PC-3 (cell line): ENCODE results near the gene STAM. TPM values are rescaled to one million over a fixed set of nuclear protein-coding genes. Genes with fewer than 3 reads are reported as not detected.

Experiments
- ATAC-seq: fragments of 200-7000 bp; cut with Tn5 transposase; 2 replicates; pipeline ENCODE4 v1.9.1; 2020; ENCODE audit warnings: mild to moderate bottlenecking, moderate library complexity
- BruUV-seq: library from RNA; stranded (reverse); fragments of 400-500 nt; replicated peaks from 2 replicates; lab custom pipeline; 2021; lab: Mats Ljungman, UMichigan
- CTCF ChIA-PET: fragments of 300-600 bp; sonication (Branson Sonifier 250); formaldehyde crosslinking; loops from one replicate; lab custom pipeline; 2022; ENCODE audit warnings: antibody characterized with exemption; lab: Charles Lee
- POLR2A ChIA-PET: fragments of 300-600 bp; sonication (Branson Sonifier 250); formaldehyde crosslinking; loops from one replicate; lab custom pipeline; 2022; ENCODE audit warnings: antibody characterized with exemption; ENCODE audit not compliant: unreplicated experiment; lab: Charles Lee
- DNase-seq: peaks from one replicate; pipeline ENCODE4 v3.0.0-alpha.2; 2015
- H2AFZ ChIP-seq: fragments of 300-600 bp; sonication (generic); 2 replicates; pipeline ENCODE4 v1.6.0; 2016; ENCODE audit warnings: antibody characterized with exemption, low read length
- H3F3A ChIP-seq: fragments of 300-600 bp; sonication (generic); one replicate; pipeline ENCODE4 v1.6.0; 2017; ENCODE audit warnings: antibody characterized with exemption, low read length, control low read depth, mild to moderate bottlenecking; ENCODE audit not compliant: unreplicated experiment
- H3K27ac ChIP-seq: fragments of 300-600 bp; sonication (generic); 2 replicates; pipeline ENCODE4 v1.5.1; 2016; ENCODE audit warnings: mild to moderate bottlenecking, low read length
- H3K27me3 ChIP-seq: fragments of 300-600 bp; sonication (generic); 2 replicates; pipeline ENCODE4 v1.6.1; 2016; ENCODE audit warnings: low read length, mixed read lengths
- H3K36me3 ChIP-seq: fragments of 300-600 bp; sonication (generic); 2 replicates; pipeline ENCODE4 v1.6.1; 2016; ENCODE audit warnings: low read depth, mixed run types, low read length, mixed read lengths
- H3K4me1 ChIP-seq: fragments of 300-600 bp; sonication (generic); 2 replicates; pipeline ENCODE4 v1.5.1; 2016; ENCODE audit warnings: low read length; ENCODE audit not compliant: insufficient read depth
- H3K4me2 ChIP-seq: fragments of 300-600 bp; sonication (generic); 2 replicates; pipeline ENCODE4 v1.6.0; 2016; ENCODE audit warnings: low read length
- H3K4me3 ChIP-seq: fragments of 300-600 bp; sonication (generic); 2 replicates; pipeline ENCODE4 v1.5.1; 2016; ENCODE audit warnings: mild to moderate bottlenecking, low read length, mixed read lengths
- H3K79me2 ChIP-seq: fragments of 300-600 bp; sonication (generic); 2 replicates; pipeline ENCODE4 v1.6.1; 2017; ENCODE audit warnings: low read length, mixed read lengths
- H3K9ac ChIP-seq: fragments of 300-600 bp; sonication (generic); 2 replicates; pipeline ENCODE4 v1.6.0; 2016; ENCODE audit warnings: mild to moderate bottlenecking, low read length
- H3K9me2 ChIP-seq: fragments of 300-600 bp; sonication (generic); replicated peaks from 2 replicates; pipeline ENCODE4 v1.6.1; 2016; ENCODE audit warnings: mixed run types, low read length, mixed read lengths
- H3K9me3 ChIP-seq: fragments of 300-600 bp; sonication (generic); 2 replicates; pipeline ENCODE4 v1.6.1; 2016; ENCODE audit warnings: low read length, mixed read lengths
- H4K20me1 ChIP-seq: fragments of 300-600 bp; sonication (generic); 2 replicates; pipeline ENCODE4 v1.6.1; 2016; ENCODE audit warnings: low read length, mixed read lengths
- EZH2 ChIP-seq: fragments of 300-600 bp; sonication (generic); IDR thresholded peaks from one replicate; pipeline ENCODE4 v1.6.1; 2017; ENCODE audit warnings: antibody characterized with exemption, mild to moderate bottlenecking, low read length; ENCODE audit not compliant: unreplicated experiment
- EZH2phosphoT487 ChIP-seq: fragments of 300-600 bp; sonication (generic); IDR thresholded peaks from 2 replicates; pipeline ENCODE4 v1.6.1; 2018; ENCODE audit warnings: mild to moderate bottlenecking, antibody characterized with exemption, low read length, borderline replicate concordance
- intact Hi-C: fragments of 100-400 bp; cut with micrococcal nuclease; formaldehyde crosslinking; loops from 2 replicates; pipeline ENCODE4 v1.9.0; 2023
- total RNA-seq: library from RNA; depleted of rRNA; stranded (reverse); fragments of >200 nt; gene quantifications from 2 replicates; pipeline ENCODE4 v1.2.3, GENCODE V29; 2014
- TF ChIP-seq, protein P1 (sequence below): fragments of 300-600 bp; sonication (generic); conservative IDR thresholded peaks from 2 replicates; pipeline ENCODE4 v1.5.1; 2017; ENCODE audit warnings: antibody characterized with exemption, low read depth, mild to moderate bottlenecking, low read length

Gene STAM
- total RNA-seq, 1 experiment from 2014 or later, result 7.8 TPM

DNA sequence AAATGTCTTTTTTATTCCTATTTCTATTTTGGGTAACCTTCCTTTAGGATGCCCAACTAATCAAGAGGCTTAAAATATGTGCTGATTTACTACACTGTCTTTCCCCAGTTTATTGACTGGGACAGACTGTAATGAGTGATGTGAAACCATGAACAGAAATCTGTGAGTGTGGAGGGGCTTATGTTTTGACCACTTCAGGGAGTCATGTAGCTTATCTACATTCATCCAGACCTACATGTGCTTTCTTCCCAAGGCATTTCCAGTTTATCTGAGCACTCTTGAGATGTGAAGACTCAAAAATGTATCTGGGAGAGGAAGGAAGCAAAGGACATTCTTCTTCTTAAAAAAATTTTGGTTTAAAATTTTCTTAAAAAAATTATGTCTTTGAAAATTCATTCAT, 45.2 kb downstream of the STAM start:
- Histone ChIP-seq H3K9me3 (no peaks in the 10 kb centered on the region), H4K20me1 (no peaks in the 10 kb centered on the region), H3K9me2 (no peaks in the 10 kb centered on the region), H3F3A (no peaks in the 10 kb centered on the region), H3K79me2 (peaks cover 7% of the 10 kb centered on the region), H3K4me1 (no peaks in the 10 kb centered on the region), H3K27ac (no peak overlapping the region), H3K27me3 (no peaks in the 10 kb centered on the region), H3K36me3 (no peaks in the 10 kb centered on the region; the same call in 1 of the 2 replicates), H3K4me2 (no peak overlapping the region), H3K9ac (no peak overlapping the region), H2AFZ (no peak overlapping the region), H3K4me3 (no peak overlapping the region)
- POLR2A ChIA-PET, result no interaction called here
- no TSS peak for BruUV-seq
- intact Hi-C loops, result no loop called here
- ATAC-seq (no peak), DNase-seq (no peak)
- TF ChIP-seq EZH2 (no peak), EZH2phosphoT487 (no peak)
- TF ChIP-seq, protein P1, sequence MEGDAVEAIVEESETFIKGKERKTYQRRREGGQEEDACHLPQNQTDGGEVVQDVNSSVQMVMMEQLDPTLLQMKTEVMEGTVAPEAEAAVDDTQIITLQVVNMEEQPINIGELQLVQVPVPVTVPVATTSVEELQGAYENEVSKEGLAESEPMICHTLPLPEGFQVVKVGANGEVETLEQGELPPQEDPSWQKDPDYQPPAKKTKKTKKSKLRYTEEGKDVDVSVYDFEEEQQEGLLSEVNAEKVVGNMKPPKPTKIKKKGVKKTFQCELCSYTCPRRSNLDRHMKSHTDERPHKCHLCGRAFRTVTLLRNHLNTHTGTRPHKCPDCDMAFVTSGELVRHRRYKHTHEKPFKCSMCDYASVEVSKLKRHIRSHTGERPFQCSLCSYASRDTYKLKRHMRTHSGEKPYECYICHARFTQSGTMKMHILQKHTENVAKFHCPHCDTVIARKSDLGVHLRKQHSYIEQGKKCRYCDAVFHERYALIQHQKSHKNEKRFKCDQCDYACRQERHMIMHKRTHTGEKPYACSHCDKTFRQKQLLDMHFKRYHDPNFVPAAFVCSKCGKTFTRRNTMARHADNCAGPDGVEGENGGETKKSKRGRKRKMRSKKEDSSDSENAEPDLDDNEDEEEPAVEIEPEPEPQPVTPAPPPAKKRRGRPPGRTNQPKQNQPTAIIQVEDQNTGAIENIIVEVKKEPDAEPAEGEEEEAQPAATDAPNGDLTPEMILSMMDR, result no peak
- CTCF ChIA-PET, result interaction anchor here (0.5 kb wide), 1 partner anchor 113 kb away, joined by 5 read pairs; no protein-coding TSS in a partner anchor

DNA sequence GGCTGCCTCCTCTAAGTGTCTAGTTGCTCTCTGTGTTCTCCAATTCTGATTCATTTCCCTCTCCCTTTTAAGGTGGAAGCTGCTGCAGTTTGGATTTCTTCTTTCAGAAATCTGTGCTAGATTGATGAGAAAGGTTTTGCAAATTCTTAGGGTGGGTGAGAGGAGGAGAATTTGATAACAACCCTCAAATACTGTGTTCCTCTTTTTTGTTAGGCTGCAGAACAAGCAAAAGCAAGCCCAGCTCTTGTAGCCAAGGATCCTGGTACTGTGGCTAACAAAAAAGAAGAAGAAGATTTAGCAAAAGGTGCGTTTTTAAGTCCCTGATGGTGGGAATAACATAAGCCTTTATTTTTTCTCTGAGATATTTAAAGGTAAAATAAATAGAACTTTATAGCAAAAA, 49.1 kb downstream of the STAM start:
- H3K79me2 ChIP-seq, result no peaks in the 10 kb centered on the region
- H4K20me1 ChIP-seq, result no peaks in the 10 kb centered on the region
- no peaks in the 10 kb centered on the region for H3K9me2 ChIP-seq
- intact Hi-C loops, result no loop called here
- H3K4me1 ChIP-seq, result no peaks in the 10 kb centered on the region
- no peaks in the 10 kb centered on the region; the same call in 1 of the 2 replicates for H3K36me3 ChIP-seq
- H3K4me3 ChIP-seq, result no peak overlapping the region
- CTCF ChIA-PET, result no interaction called here
- BruUV-seq, result no TSS peak
- no peak for ATAC-seq
- H2AFZ ChIP-seq, result no peak overlapping the region
- no peaks in the 10 kb centered on the region for H3K27me3 ChIP-seq
- no peak overlapping the region for H3K9ac ChIP-seq
- no peak overlapping the region for H3K27ac ChIP-seq
- no peak for DNase-seq
- H3F3A ChIP-seq, result no peaks in the 10 kb centered on the region
- no peak overlapping the region for H3K4me2 ChIP-seq
- TF ChIP-seq, protein P1, result no peak
- TF ChIP-seq EZH2 (no peak), EZH2phosphoT487 (no peak)
- POLR2A ChIA-PET, result no interaction called here
- no peaks in the 10 kb centered on the region for H3K9me3 ChIP-seq

DNA sequence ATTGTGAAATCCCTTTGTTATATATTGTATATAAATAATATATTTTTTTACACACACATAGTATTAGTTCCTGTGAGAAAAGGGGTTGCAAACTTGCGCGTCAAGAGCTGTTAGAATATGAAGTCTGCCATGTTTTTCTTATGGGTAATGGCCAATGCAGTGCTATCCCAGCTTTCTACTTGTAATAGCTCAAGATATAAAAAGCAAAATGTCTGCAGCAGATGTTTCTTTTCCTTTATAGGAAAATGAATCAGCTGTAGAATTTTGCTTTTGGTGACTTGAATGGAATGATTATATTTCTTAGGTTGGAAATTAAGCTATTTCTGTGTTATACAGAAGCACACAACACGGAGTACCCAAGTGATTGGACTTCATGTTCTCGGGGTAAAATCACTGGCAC, 54.7 kb downstream of the STAM start:
- no peaks in the 10 kb centered on the region for H3K4me1 ChIP-seq
- ChIA-PET POLR2A (no interaction called here), CTCF (no interaction called here)
- H3F3A ChIP-seq, result no peaks in the 10 kb centered on the region
- ATAC-seq, result no peak
- no peaks in the 10 kb centered on the region; the same call in 1 of the 2 replicates for H3K36me3 ChIP-seq
- H3K79me2 ChIP-seq, result no peaks in the 10 kb centered on the region
- intact Hi-C loops, result no loop called here
- H3K9ac ChIP-seq, result no peak overlapping the region
- DNase-seq, result no peak
- no peaks in the 10 kb centered on the region for H4K20me1 ChIP-seq
- TF ChIP-seq, protein P1, result no peak
- H3K4me3 ChIP-seq, result no peak overlapping the region
- H3K27ac ChIP-seq, result no peak overlapping the region
- no TSS peak for BruUV-seq
- no peaks in the 10 kb centered on the region for H3K27me3 ChIP-seq
- H3K9me2 ChIP-seq, result no peaks in the 10 kb centered on the region
- no peak overlapping the region for H3K4me2 ChIP-seq
- no peak overlapping the region for H2AFZ ChIP-seq
- no peaks in the 10 kb centered on the region for H3K9me3 ChIP-seq
